PFSK-1 (cell line): Measurements from ENCODE around the gene LARP4B.

Source experiments
- FOXP2 ChIP-seq: optimal IDR thresholded peaks from 2 replicates; pipeline ENCODE3; 2011; ENCODE audit warnings: borderline replicate concordance, control low read depth, inconsistent platforms; ENCODE audit not compliant: insufficient read depth; ENCODE audit errors: extremely low read length, extremely low read depth
- POLR2AphosphoS5 ChIP-seq: IDR thresholded peaks from 2 replicates; pipeline ENCODE4 v1.6.1; 2012; ENCODE audit warnings: low read depth, mild to moderate bottlenecking, control low read depth, low read length, moderate library complexity
- SIN3A ChIP-seq: IDR thresholded peaks from 2 replicates; pipeline ENCODE4 v1.6.1; 2012; ENCODE audit warnings: mild to moderate bottlenecking, low read length, moderate library complexity, borderline replicate concordance; ENCODE audit not compliant: insufficient read depth
- TAF1 ChIP-seq: IDR thresholded peaks from 2 replicates; pipeline ENCODE4 v1.6.1; 2012; ENCODE audit warnings: low read length, control low read depth, borderline replicate concordance; ENCODE audit not compliant: insufficient read depth
- TF ChIP-seq, protein P1 (sequence below), 2 experiments: IDR thresholded peaks; 2 replicates each; pipeline versions ENCODE4 v1.6.1 to v1.8.0; 2011 to 2012; ENCODE audit warnings: low read depth in 2 of 2, low read length in 2 of 2, control low read depth in 1 of 2, inconsistent platforms in 1 of 2, mild to moderate bottlenecking in 1 of 2, moderate library complexity in 1 of 2; ENCODE audit not compliant: insufficient read depth in 1 of 2

LARP4B gene

DNA sequence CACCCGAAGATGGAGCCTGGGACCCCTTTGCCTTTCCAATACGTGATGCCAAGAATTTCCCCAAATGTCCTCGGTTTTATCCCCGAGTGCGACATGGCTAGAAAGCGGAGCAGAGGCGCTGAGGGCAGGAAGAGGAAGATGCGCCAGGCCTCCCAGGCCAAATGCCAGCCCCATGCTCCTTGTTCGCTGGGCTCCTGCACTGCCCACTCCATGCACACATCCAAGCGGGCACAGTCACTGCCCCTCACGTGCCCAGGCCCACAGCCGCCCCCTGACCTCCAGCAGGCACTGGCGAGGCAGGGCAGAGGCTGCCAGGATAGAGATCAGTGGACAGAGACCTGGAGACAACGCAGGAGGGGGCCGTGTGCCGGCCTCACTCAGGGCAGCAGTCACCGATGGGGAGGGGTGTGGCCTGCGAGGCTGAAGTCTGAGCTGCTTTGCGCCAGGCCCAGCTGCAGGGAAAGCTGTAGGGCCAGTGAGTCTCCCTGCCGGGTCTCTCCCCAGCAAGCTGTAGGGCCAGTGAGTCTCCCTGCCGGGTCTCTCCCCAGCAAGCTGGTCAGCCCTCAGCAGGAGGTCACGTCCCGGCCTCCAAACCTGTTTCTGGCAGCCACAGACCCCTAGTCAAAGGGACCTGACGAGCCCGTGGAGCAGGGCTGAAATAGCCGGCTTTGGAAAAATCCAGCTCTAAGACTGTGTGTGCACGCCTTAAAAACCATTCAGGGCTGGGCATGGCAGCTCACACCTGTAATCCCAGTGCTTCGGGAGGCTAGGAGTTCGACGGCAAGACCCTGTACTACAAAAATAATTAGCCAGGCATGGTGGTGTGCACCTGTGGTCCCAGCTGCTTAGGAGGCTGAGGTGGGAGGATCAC is 141.4 kb downstream of the LARP4B start:
- TF ChIP-seq SIN3A = no peak

GRCh38 chr10:788796-789748 is 142.4 kb downstream of the LARP4B start:
- no peak for TF ChIP-seq SIN3A
- no peak for TF ChIP-seq FOXP2
- TF ChIP-seq, protein P1, sequence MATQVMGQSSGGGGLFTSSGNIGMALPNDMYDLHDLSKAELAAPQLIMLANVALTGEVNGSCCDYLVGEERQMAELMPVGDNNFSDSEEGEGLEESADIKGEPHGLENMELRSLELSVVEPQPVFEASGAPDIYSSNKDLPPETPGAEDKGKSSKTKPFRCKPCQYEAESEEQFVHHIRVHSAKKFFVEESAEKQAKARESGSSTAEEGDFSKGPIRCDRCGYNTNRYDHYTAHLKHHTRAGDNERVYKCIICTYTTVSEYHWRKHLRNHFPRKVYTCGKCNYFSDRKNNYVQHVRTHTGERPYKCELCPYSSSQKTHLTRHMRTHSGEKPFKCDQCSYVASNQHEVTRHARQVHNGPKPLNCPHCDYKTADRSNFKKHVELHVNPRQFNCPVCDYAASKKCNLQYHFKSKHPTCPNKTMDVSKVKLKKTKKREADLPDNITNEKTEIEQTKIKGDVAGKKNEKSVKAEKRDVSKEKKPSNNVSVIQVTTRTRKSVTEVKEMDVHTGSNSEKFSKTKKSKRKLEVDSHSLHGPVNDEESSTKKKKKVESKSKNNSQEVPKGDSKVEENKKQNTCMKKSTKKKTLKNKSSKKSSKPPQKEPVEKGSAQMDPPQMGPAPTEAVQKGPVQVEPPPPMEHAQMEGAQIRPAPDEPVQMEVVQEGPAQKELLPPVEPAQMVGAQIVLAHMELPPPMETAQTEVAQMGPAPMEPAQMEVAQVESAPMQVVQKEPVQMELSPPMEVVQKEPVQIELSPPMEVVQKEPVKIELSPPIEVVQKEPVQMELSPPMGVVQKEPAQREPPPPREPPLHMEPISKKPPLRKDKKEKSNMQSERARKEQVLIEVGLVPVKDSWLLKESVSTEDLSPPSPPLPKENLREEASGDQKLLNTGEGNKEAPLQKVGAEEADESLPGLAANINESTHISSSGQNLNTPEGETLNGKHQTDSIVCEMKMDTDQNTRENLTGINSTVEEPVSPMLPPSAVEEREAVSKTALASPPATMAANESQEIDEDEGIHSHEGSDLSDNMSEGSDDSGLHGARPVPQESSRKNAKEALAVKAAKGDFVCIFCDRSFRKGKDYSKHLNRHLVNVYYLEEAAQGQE (IDR thresholded peaks at IDR 0.05; ENCODE audit: insufficient read depth in 1 of 2, low read depth in 2 of 2, low read length in 2 of 2) = no peak
- no peak for TF ChIP-seq POLR2AphosphoS5
- TF ChIP-seq TAF1 = no peak

GRCh38 chr10:787933-788651 is 143.4 kb downstream of the LARP4B start:
- no peak for TF ChIP-seq TAF1
- TF ChIP-seq, protein P1 (IDR thresholded peaks at IDR 0.05; ENCODE audit: insufficient read depth in 1 of 2, low read depth in 2 of 2, low read length in 2 of 2) = peak; percentile 73 to 77

- TF ChIP-seq, protein P1 (IDR thresholded peaks at IDR 0.05; ENCODE audit: insufficient read depth in 1 of 2, low read depth in 2 of 2, low read length in 2 of 2) = no peak
- no peak for TF ChIP-seq TAF1
- TF ChIP-seq SIN3A = no peak
- TF ChIP-seq FOXP2 = no peak
- TF ChIP-seq POLR2AphosphoS5 = no peak
These were observed 144.7 kb downstream of the LARP4B start for GRCh38 chr10:786633-787474.

DNA sequence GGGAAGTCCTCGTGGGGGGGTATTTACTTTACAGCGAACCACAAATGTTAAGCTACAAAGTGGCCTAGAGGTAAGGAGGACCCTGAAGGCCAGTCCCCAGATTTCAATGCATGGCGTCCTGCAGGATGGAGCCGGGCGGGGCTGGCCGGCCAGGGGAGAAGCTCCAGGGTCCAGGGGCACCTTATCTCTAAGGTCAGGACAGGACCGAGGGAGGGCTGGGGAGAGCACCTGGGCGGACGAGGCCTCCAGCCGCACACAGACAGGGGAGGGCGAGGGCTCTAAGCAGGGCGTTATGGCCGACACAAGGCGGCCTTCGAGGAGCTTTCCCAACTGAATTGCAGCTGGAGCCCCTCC is 145.7 kb downstream of the LARP4B start:
- TF ChIP-seq TAF1 (no peak), SIN3A (no peak), POLR2AphosphoS5 (no peak), FOXP2 (no peak)
- TF ChIP-seq, protein P1 (IDR thresholded peaks at IDR 0.05; ENCODE audit: insufficient read depth in 1 of 2, low read depth in 2 of 2, low read length in 2 of 2) = no peak
